ENCODE data around the gene KRTAP21-2.

Gene KRTAP21-2

DNA sequence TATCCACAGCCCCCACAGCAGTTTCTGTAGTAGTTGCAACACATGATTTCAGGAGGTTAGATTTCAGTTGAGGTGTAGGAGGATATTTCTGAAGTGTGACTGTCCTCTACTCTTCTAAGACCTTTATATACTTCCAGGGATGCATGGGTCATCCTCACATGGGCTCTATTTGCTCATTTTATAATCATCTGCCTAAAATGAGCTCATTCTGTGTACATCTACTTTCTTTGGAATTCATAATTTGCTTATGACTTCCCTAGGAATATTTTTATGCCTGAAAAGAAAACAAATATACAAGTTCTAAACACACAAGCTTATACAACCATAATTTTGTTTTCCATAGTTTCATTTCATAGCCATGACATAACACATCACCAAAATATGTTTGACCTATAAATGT lies at the start of gene KRTAP21-2:
Gene KRTAP21-2 (minus strand): TSS at position 101 of the 400 bp plus-strand sequence. CDS start 57 bp downstream, at position 44.
- no peak for TF ChIP-seq EGR1 (IDR thresholded peaks at IDR 0.05)
- no peak for TF ChIP-seq EP300 (IDR thresholded peaks at IDR 0.05; ENCODE audit: borderline replicate concordance)
- TF ChIP-seq, protein P1, sequence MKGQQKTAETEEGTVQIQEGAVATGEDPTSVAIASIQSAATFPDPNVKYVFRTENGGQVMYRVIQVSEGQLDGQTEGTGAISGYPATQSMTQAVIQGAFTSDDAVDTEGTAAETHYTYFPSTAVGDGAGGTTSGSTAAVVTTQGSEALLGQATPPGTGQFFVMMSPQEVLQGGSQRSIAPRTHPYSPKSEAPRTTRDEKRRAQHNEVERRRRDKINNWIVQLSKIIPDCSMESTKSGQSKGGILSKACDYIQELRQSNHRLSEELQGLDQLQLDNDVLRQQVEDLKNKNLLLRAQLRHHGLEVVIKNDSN (IDR thresholded peaks at IDR 0.05), result no peak
- TF ChIP-seq CREB1 (IDR thresholded peaks at IDR 0.05; ENCODE audit: low read depth), result no peak
- no peak for TF ChIP-seq ZBTB7A (IDR thresholded peaks at IDR 0.05; ENCODE audit: low read depth)
- TF ChIP-seq FOXM1 (IDR thresholded peaks at IDR 0.05; ENCODE audit: borderline replicate concordance, low read depth), result no peak
- TF ChIP-seq CEBPB (IDR thresholded peaks at IDR 0.05), result no peak
- no peak for TF ChIP-seq TCF12 (IDR thresholded peaks at IDR 0.05; ENCODE audit: low read depth)
- TF ChIP-seq YY1 (IDR thresholded peaks at IDR 0.05; ENCODE audit: low read depth), result no peak
- TF ChIP-seq, protein P2, sequence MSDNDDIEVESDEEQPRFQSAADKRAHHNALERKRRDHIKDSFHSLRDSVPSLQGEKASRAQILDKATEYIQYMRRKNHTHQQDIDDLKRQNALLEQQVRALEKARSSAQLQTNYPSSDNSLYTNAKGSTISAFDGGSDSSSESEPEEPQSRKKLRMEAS (IDR thresholded peaks at IDR 0.05), result no peak
- no peak for TF ChIP-seq TEAD4 (IDR thresholded peaks at IDR 0.05)
- no peak for TF ChIP-seq NFIC (IDR thresholded peaks at IDR 0.05)

DNA sequence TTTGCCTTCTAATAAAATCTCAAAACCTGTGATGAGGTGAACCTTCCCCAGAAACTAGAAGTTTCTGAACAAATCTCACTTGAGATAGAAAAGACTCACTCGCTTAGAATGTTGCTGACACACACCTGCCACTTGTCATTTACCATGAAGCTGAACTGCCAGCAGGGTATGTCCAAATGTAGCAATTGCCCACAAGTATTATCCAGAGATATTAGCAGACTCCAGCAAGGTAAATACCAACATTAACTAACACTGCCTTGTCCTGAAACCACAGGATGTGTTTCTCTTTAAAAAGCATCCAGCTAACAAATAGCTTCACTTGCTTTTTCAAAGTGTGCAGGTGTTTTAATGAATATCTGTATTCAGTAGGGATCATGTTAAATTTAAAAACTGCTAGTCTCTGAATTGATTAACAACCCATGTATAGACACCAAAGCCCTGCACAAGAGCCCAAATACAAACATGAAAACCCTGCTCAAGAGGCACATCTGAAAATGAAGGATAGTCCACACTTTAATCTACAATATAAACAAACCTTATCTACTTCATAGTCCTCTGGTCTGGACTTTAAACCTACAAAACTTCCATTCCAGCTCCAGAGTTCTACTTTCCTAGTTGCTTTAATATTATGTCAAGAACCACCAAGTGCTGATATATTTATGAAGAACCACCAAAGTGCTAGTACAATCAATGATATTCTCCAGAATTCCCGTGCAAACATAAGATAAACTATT lies 46.7 kb upstream of the KRTAP21-2 start:
- TF ChIP-seq CREB1 (IDR thresholded peaks at IDR 0.05; ENCODE audit: low read depth), result no peak
- no peak for TF ChIP-seq TEAD4 (IDR thresholded peaks at IDR 0.05)
- TF ChIP-seq RAD21 (IDR thresholded peaks at IDR 0.05; ENCODE audit: low read depth), result no peak
- TF ChIP-seq YY1 (IDR thresholded peaks at IDR 0.05; ENCODE audit: low read depth), result no peak
- TF ChIP-seq, protein P2 (IDR thresholded peaks at IDR 0.05), result no peak
- no peak for TF ChIP-seq EGR1 (IDR thresholded peaks at IDR 0.05)
- TF ChIP-seq, protein P1 (IDR thresholded peaks at IDR 0.05), result no peak
- TF ChIP-seq CEBPB (IDR thresholded peaks at IDR 0.05), result no peak
- no peak for TF ChIP-seq EP300 (IDR thresholded peaks at IDR 0.05; ENCODE audit: borderline replicate concordance)
- no peak for TF ChIP-seq ZBTB7A (IDR thresholded peaks at IDR 0.05; ENCODE audit: low read depth)

DNA sequence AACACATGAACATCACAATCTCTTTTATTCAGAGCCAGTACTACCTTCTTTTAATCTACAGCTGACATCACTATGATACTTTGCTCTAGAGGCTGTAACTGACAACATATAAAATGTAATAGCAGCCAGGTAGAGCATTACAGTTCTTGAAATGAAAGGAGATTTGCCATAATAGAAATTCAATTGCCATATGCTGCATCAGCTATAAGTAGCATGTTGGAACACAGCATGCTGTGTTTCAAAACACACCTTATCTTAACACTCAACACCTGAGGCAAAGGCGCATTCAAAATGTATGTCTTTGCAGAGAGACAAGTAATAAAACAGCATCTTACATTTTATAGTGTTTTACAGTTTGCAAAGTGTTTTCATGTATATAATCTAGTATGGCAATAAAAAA lies 32.2 kb upstream of the KRTAP21-2 start:
- TF ChIP-seq ZBTB7A (IDR thresholded peaks at IDR 0.05; ENCODE audit: low read depth) (no peak), CREB1 (IDR thresholded peaks at IDR 0.05; ENCODE audit: low read depth) (no peak), FOXM1 (IDR thresholded peaks at IDR 0.05; ENCODE audit: borderline replicate concordance, low read depth) (no peak), EGR1 (IDR thresholded peaks at IDR 0.05) (no peak), NFIC (IDR thresholded peaks at IDR 0.05) (no peak), TCF12 (IDR thresholded peaks at IDR 0.05; ENCODE audit: low read depth) (no peak), TEAD4 (IDR thresholded peaks at IDR 0.05) (no peak), TAF1 (IDR thresholded peaks at IDR 0.05; ENCODE audit: low read depth) (no peak), YY1 (IDR thresholded peaks at IDR 0.05; ENCODE audit: low read depth) (no peak), RAD21 (IDR thresholded peaks at IDR 0.05; ENCODE audit: low read depth) (no peak)
- TF ChIP-seq, protein P2 (IDR thresholded peaks at IDR 0.05), result no peak
- TF ChIP-seq, protein P1 (IDR thresholded peaks at IDR 0.05), result no peak

DNA sequence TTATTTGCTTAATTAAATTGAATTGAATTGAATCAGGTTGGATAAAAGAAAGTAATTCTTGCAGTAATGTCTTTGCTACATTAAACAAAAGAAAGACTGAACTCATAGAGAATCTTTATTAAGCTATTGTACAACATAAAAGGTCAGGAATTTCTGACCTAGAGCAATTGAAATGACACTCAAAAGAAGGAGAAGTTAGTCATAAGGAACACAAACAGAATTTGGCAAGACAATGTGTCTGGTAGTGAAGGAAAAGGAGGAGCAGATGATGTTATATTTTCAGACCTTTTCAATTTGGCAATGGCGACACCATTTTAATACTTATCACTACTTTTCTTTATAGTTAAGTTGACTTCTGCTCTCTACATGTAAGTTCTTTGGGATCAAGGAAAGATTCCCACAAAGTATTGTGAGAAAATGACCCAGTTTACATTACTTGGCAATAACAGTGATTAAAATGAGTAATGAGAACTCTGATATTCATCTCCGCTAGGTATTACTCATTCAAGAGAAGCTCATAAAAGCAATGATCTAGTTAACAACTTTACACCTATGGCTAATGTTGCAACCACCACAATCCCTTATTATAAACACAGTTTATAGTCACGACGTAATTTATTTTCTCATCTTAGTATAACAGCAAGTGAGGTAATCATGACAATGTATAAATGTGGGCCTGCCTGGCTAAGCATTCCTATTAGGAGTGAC lies 22.8 kb upstream of the KRTAP21-2 start:
- TF ChIP-seq, protein P3, sequence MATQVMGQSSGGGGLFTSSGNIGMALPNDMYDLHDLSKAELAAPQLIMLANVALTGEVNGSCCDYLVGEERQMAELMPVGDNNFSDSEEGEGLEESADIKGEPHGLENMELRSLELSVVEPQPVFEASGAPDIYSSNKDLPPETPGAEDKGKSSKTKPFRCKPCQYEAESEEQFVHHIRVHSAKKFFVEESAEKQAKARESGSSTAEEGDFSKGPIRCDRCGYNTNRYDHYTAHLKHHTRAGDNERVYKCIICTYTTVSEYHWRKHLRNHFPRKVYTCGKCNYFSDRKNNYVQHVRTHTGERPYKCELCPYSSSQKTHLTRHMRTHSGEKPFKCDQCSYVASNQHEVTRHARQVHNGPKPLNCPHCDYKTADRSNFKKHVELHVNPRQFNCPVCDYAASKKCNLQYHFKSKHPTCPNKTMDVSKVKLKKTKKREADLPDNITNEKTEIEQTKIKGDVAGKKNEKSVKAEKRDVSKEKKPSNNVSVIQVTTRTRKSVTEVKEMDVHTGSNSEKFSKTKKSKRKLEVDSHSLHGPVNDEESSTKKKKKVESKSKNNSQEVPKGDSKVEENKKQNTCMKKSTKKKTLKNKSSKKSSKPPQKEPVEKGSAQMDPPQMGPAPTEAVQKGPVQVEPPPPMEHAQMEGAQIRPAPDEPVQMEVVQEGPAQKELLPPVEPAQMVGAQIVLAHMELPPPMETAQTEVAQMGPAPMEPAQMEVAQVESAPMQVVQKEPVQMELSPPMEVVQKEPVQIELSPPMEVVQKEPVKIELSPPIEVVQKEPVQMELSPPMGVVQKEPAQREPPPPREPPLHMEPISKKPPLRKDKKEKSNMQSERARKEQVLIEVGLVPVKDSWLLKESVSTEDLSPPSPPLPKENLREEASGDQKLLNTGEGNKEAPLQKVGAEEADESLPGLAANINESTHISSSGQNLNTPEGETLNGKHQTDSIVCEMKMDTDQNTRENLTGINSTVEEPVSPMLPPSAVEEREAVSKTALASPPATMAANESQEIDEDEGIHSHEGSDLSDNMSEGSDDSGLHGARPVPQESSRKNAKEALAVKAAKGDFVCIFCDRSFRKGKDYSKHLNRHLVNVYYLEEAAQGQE (IDR thresholded peaks at IDR 0.05; ENCODE audit: low read depth), result no peak
- TF ChIP-seq TEAD4 (IDR thresholded peaks at IDR 0.05) (no peak), TAF1 (IDR thresholded peaks at IDR 0.05; ENCODE audit: low read depth) (no peak), TCF12 (IDR thresholded peaks at IDR 0.05; ENCODE audit: low read depth) (no peak), EP300 (IDR thresholded peaks at IDR 0.05; ENCODE audit: borderline replicate concordance) (no peak), YY1 (IDR thresholded peaks at IDR 0.05; ENCODE audit: low read depth) (no peak), CEBPB (IDR thresholded peaks at IDR 0.05) (no peak), EGR1 (IDR thresholded peaks at IDR 0.05) (no peak), NFIC (IDR thresholded peaks at IDR 0.05) (no peak), RAD21 (IDR thresholded peaks at IDR 0.05; ENCODE audit: low read depth) (no peak), CREB1 (IDR thresholded peaks at IDR 0.05; ENCODE audit: low read depth) (no peak), ZBTB7A (IDR thresholded peaks at IDR 0.05; ENCODE audit: low read depth) (no peak), FOXM1 (IDR thresholded peaks at IDR 0.05; ENCODE audit: borderline replicate concordance, low read depth) (no peak)
- TF ChIP-seq, protein P1 (IDR thresholded peaks at IDR 0.05), result no peak
- TF ChIP-seq, protein P2 (IDR thresholded peaks at IDR 0.05), result no peak

DNA sequence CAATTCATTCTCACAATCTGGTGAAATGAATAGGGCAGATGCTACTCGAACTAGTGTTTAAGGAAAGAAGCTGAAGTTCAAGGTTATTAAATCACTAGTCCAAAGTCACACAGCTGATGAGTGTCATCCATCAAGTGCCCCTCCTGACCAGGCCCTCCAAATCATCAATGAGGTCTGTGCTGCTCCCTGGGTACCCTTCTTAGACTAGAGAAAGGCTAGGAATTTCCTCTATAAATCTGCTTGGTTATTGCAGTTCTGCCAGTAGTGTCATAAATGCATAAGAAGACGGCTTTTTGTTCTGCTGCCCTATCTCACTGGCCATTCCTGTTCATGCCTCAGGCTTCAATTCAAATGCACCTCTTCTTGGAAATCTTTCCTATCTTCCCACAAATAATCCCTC lies 13.7 kb upstream of the KRTAP21-2 start:
- no peak for TF ChIP-seq TEAD4 (IDR thresholded peaks at IDR 0.05)
- TF ChIP-seq, protein P2 (IDR thresholded peaks at IDR 0.05), result no peak
- no peak for TF ChIP-seq RAD21 (IDR thresholded peaks at IDR 0.05; ENCODE audit: low read depth)
- TF ChIP-seq NFIC (IDR thresholded peaks at IDR 0.05), result no peak
- TF ChIP-seq FOXM1 (IDR thresholded peaks at IDR 0.05; ENCODE audit: borderline replicate concordance, low read depth), result no peak
- TF ChIP-seq, protein P3 (IDR thresholded peaks at IDR 0.05; ENCODE audit: low read depth), result no peak
- no peak for TF ChIP-seq TAF1 (IDR thresholded peaks at IDR 0.05; ENCODE audit: low read depth)
- TF ChIP-seq TCF12 (IDR thresholded peaks at IDR 0.05; ENCODE audit: low read depth), result no peak

Data from Ishikawa (cell line).